CD4-positive, alpha-beta T cell (primary cell): Measurements from ENCODE around the gene BSG. TPM values are rescaled to one million over a fixed set of nuclear protein-coding genes. Genes with fewer than 3 reads are reported as not detected.
A peak's percentile ranks its signal among the peaks of the same experiment; 100 is the strongest.

ENCODE experiments used
- ATAC-seq: fragments of 200-7000 bp; cut with Tn5 transposase; one replicate; pipeline ENCODE4 v1.10.0; 2022; ENCODE audit warnings: mild to moderate bottlenecking; ENCODE audit not compliant: poor library complexity
- CTCF ChIA-PET: fragments of 350-600 bp; sonication (Branson Sonifier 250); formaldehyde crosslinking; loops from one replicate; lab custom pipeline; 2021; ENCODE audit warnings: antibody characterized with exemption, inconsistent platforms; lab: Charles Lee
- POLR2A ChIA-PET: fragments of 350-600 bp; sonication (Branson Sonifier 250); formaldehyde crosslinking; loops from one replicate; lab custom pipeline; 2021; ENCODE audit warnings: antibody characterized with exemption, inconsistent platforms; lab: Charles Lee
- DNase-seq, 14 experiments: peaks; one replicate each; pipeline ENCODE4 v3.0.0-alpha.2; 2013 to 2020; ENCODE audit warnings: mixed read lengths in 2 of 14
- H3K27ac ChIP-seq, 2 donors: one replicate each; pipeline versions ENCODE4 v1.5.1 to v1.7.0; 2013; ENCODE audit warnings: low read length in 2 of 2, low read depth in 1 of 2, mild to moderate bottlenecking in 1 of 2
- H3K27me3 ChIP-seq, 2 experiments: 1 replicate in 1 of 2; 2 replicates in 1 of 2; pipeline versions ENCODE4 v1.6.1 to v1.7.0; 2013; ENCODE audit warnings: low read length in 2 of 2, control low read depth in 1 of 2, mild to moderate bottlenecking in 1 of 2, moderate library complexity in 1 of 2; ENCODE audit not compliant: insufficient read depth in 2 of 2, control insufficient read depth in 1 of 2
- H3K36me3 ChIP-seq: one replicate; pipeline ENCODE4 v1.6.1; 2013; ENCODE audit warnings: low read length, control low read depth; ENCODE audit not compliant: insufficient read depth
- H3K4me1 ChIP-seq: one replicate; pipeline ENCODE4 v1.6.1; 2013; ENCODE audit warnings: low read length, control low read depth; ENCODE audit not compliant: insufficient read depth
- H3K4me3 ChIP-seq: one replicate; pipeline ENCODE4 v1.5.1; 2013; ENCODE audit warnings: mild to moderate bottlenecking, low read length, moderate library complexity
- H3K9me3 ChIP-seq, 2 experiments: 1 replicate in 1 of 2; 2 replicates in 1 of 2; pipeline versions ENCODE4 v1.6.1 to v1.7.0; 2013; ENCODE audit warnings: low read length in 2 of 2, mild to moderate bottlenecking in 2 of 2, control low read depth in 1 of 2, moderate library complexity in 1 of 2; ENCODE audit not compliant: control insufficient read depth in 1 of 2, insufficient read depth in 1 of 2
- H3K27ac Mint-ChIP-seq: one replicate; pipeline ENCODE4 v1.8.0; 2020; ENCODE audit warnings: mixed read lengths
- H3K27me3 Mint-ChIP-seq: one replicate; pipeline ENCODE4 v1.8.0; 2021; ENCODE audit warnings: mixed read lengths
- H3K36me3 Mint-ChIP-seq: one replicate; pipeline ENCODE4 v1.8.0; 2021; ENCODE audit warnings: low read depth, mixed read lengths
- H3K4me1 Mint-ChIP-seq: one replicate; pipeline ENCODE4 v1.8.0; 2021; ENCODE audit warnings: low read depth, mixed read lengths
- H3K4me3 Mint-ChIP-seq: one replicate; pipeline ENCODE4 v1.8.0; 2020; ENCODE audit warnings: mild to moderate bottlenecking, mixed read lengths
- H3K9me3 Mint-ChIP-seq: one replicate; pipeline ENCODE4 v1.8.0; 2020; ENCODE audit warnings: mixed read lengths
- CTCF ChIP-seq: fragments of 200-600 bp; IDR thresholded peaks from one replicate; pipeline ENCODE4 v1.8.0; 2022; ENCODE audit warnings: antibody characterized with exemption, mild to moderate bottlenecking
- intact Hi-C, 2 experiments: fragments of 100-400 bp; cut with DNase I in 1 of 2; cut with micrococcal nuclease in 1 of 2; formaldehyde crosslinking; loops; one replicate each; pipeline versions ENCODE4 v1.15.1 to v1.9.0; 2023 to 2025; cut with DNase I, micrococcal nuclease
- total RNA-seq, 174 experiments: library from RNA in 2 of 174; stranded (reverse) in 2 of 174; gene quantifications; one replicate each; pipeline ENCODE4 v1.2.3 and lab custom pipeline; 2021 to 2026

BSG gene
- total RNA-seq, 2 experiments from 2014 or later = 68.7 to 71.6 TPM

GRCh38 chr19:607301-608154 lies 35.1 kb downstream of the BSG start:
- no peak for TF ChIP-seq CTCF
- ChIA-PET POLR2A (no interaction called here), CTCF (no interaction called here)
- Mint-ChIP-seq H3K4me3 (no peak overlapping the region), H3K4me1 (peaks cover 22% of the 10 kb centered on the region), H3K9me3 (no peaks in the 10 kb centered on the region), H3K27me3 (no peaks in the 10 kb centered on the region), H3K36me3 (no peaks in the 10 kb centered on the region), H3K27ac (no peak overlapping the region)
- Histone ChIP-seq H3K4me3 (no peak overlapping the region), H3K4me1 (peaks cover 46% of the 10 kb centered on the region), H3K27me3 (no peaks in the 10 kb centered on the region), H3K9me3 (peaks cover 0 to 4% of the 10 kb centered on the region in 2 experiments), H3K27ac (no peak overlapping the region), H3K36me3 (no peaks in the 10 kb centered on the region)
- intact Hi-C loops = no loop called here
- no peak for DNase-seq
- ATAC-seq = no peak

GRCh38 chr19:608155-609003 lies 36.0 kb downstream of the BSG start:
- no peaks in the 10 kb centered on the region for H3K27me3 ChIP-seq
- POLR2A ChIA-PET = no interaction called here
- H3K4me3 ChIP-seq = no peak overlapping the region
- DNase-seq = no peak
- no peaks in the 10 kb centered on the region for H3K36me3 Mint-ChIP-seq
- intact Hi-C loops = no loop called here
- H3K9me3 Mint-ChIP-seq = no peaks in the 10 kb centered on the region
- peaks cover 22% of the 10 kb centered on the region for H3K4me1 Mint-ChIP-seq
- H3K27me3 Mint-ChIP-seq = no peaks in the 10 kb centered on the region
- H3K27ac ChIP-seq = no peak overlapping the region
- no peaks in the 10 kb centered on the region for H3K36me3 ChIP-seq
- CTCF ChIA-PET = no interaction called here
- no peak overlapping the region for H3K27ac Mint-ChIP-seq
- no peaks in the 10 kb centered on the region for H3K9me3 ChIP-seq
- H3K4me3 Mint-ChIP-seq = no peak overlapping the region
- no peak for ATAC-seq
- peaks cover 46% of the 10 kb centered on the region for H3K4me1 ChIP-seq
- no peak for TF ChIP-seq CTCF

- no peak for TF ChIP-seq CTCF
- H3K9me3 ChIP-seq = no peaks in the 10 kb centered on the region
- no peak overlapping the region for H3K27ac ChIP-seq
- H3K36me3 Mint-ChIP-seq = no peaks in the 10 kb centered on the region
- intact Hi-C loops = no loop called here
- POLR2A ChIA-PET = no interaction called here
- no peak overlapping the region for H3K4me3 ChIP-seq
- H3K36me3 ChIP-seq = peaks cover under 1% of the 10 kb centered on the region
- H3K9me3 Mint-ChIP-seq = no peaks in the 10 kb centered on the region
- no peak overlapping the region for H3K4me3 Mint-ChIP-seq
- H3K27ac Mint-ChIP-seq = no peak overlapping the region
- peaks cover 22% of the 10 kb centered on the region for H3K4me1 Mint-ChIP-seq
- ATAC-seq (no peak), DNase-seq (peak in 1 of 14 experiments; percentile 25)
- H3K4me1 ChIP-seq = peaks cover 46% of the 10 kb centered on the region
- H3K27me3 Mint-ChIP-seq = no peaks in the 10 kb centered on the region
- CTCF ChIA-PET = no interaction called here
- no peaks in the 10 kb centered on the region for H3K27me3 ChIP-seq
These were observed 36.6 kb downstream of the BSG start for GRCh38 chr19:609004-609346.
